SK-N-MC (cell line): ENCODE data around the gene PSD4.

ENCODE experiments used
- EZH2 ChIP-seq: fragments of 200-600 bp; sonication (generic); IDR thresholded peaks from one replicate; pipeline ENCODE4 v1.6.1; 2017; ENCODE audit warnings: antibody characterized with exemption
- FOXP2 ChIP-seq: optimal IDR thresholded peaks from 2 replicates; pipeline ENCODE3; 2011; ENCODE audit warnings: mild to moderate bottlenecking, moderate library complexity; ENCODE audit not compliant: insufficient read depth; ENCODE audit errors: extremely low read length, control extremely low read depth
- POLR2AphosphoS5 ChIP-seq: IDR thresholded peaks from 2 replicates; pipeline ENCODE4 v1.6.1; 2012; ENCODE audit warnings: mild to moderate bottlenecking, low read depth, low read length, borderline replicate concordance

DNA sequence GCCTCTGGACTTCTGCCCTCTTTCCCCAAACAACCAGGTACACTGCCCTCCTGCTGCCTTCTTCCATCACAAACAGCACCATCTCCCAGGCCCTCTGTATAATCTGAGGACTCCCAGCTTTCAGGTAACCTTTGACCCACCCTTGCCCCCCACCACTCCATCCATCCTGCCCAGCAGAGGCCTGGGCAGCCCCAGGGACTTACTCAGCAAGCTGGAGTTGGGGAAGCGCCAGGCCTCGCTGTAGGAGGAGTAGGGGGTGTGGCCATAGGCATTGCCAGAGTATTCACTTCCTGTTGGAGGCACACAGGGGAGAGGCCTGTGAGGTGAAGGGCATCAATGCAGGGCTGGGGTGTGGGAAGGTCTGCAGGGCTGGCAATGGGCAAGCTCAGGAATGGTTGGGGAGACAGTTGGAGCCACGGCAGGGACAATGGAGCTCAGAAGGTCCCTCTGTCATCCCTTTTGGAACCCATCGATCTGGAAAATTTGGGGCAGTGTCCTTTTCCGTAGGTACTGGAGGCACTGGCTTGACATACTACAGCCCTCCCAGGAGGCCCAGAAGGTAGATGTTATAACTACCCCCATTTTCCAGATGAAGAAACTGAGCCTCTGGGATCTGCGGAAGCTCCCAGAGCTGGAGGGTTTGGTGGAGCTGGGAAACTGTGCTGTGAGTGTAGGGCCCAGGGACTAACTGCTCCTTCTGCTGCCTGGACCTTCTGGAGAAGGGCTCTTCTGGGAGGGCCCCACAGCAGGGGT is 46.3 kb downstream of the PSD4 start:
- TF ChIP-seq POLR2AphosphoS5 (0 out of 2 replicates have a peak, but pooled peaks have one; percentile 29), EZH2 (no peak), FOXP2 (no peak)
